Caki2 (cell line): ENCODE results near the gene VSTM5. TPM values are rescaled to one million over a fixed set of nuclear protein-coding genes. Genes with fewer than 3 reads are reported as not detected.
"Not testable (repeated sequence)": the region's sequence is repeated elsewhere in the genome, so short reads cannot be mapped to it uniquely, and the experiment has no call there.

Source experiments
- DNase-seq: peaks from one replicate; pipeline ENCODE4 v3.0.0-alpha.2; 2015; ENCODE audit warnings: low read depth
- in situ Hi-C: cut with HindIII; loops from 2 replicates; pipeline ENCODE4 v1.10.0; 2016; ENCODE audit warnings: low sequenced_read_pairs, low pct_unique_long_range_greater_than_20kb, mixed read lengths
- total RNA-seq: library from RNA; depleted of rRNA; stranded (reverse); fragments of >200 nt; shearing (Covaris generic); gene quantifications from 2 replicates; pipeline ENCODE4 v1.2.3, GENCODE V29; 2014; ENCODE audit warnings: low replicate concordance

VSTM5 gene
- total RNA-seq, 1 experiment from 2014 or later: not detected

GRCh38 chr11:93817426-93818348 lies 32.7 kb downstream of the VSTM5 start:
- DNase-seq: no peak
- in situ Hi-C loops: no loop called here

- DNase-seq: no peak
- in situ Hi-C loops: no loop called here
Observed at GRCh38 chr11:93814966-93815633, 35.3 kb downstream of the VSTM5 start.

GRCh38 chr11:93813974-93814373 lies 36.4 kb downstream of the VSTM5 start:
- in situ Hi-C loops: no loop called here
- DNase-seq: no peak

GRCh38 chr11:93807980-93808379 lies 42.4 kb downstream of the VSTM5 start:
- in situ Hi-C loops: no loop called here
- DNase-seq: no peak

GRCh38 chr11:93804879-93805278 lies 45.5 kb downstream of the VSTM5 start:
- in situ Hi-C loops: no loop called here
- DNase-seq: no peak

GRCh38 chr11:93801366-93801765 lies 49.1 kb downstream of the VSTM5 start:
- in situ Hi-C loops: no loop called here
- DNase-seq: no peak

GRCh38 chr11:93796441-93797231 lies 53.8 kb downstream of the VSTM5 start:
- no peak for DNase-seq
- in situ Hi-C loops: no loop called here

GRCh38 chr11:93791493-93791892 lies 58.9 kb downstream of the VSTM5 start:
- no peak for DNase-seq
- in situ Hi-C loops: no loop called here

- in situ Hi-C loops: no loop called here
- DNase-seq: no peak
Observed at GRCh38 chr11:93784935-93785360, 65.5 kb downstream of the VSTM5 start.

GRCh38 chr11:93784145-93784934 lies 66.1 kb downstream of the VSTM5 start, which contains the start of gene MED17:
MED17 (plus strand) TSS chr11:93784282; CDS start chr11:93784514, 232 bp downstream.
- DNase-seq: peak; percentile 87
- in situ Hi-C loops: no loop called here

GRCh38 chr11:93783765-93784144 lies 66.7 kb downstream of the VSTM5 start:
- DNase-seq: no peak
- in situ Hi-C loops: no loop called here

- DNase-seq: no peak
- in situ Hi-C loops: no loop called here
Observed at GRCh38 chr11:93783362-93783761, 67.1 kb downstream of the VSTM5 start.

GRCh38 chr11:93775289-93775688 lies 75.1 kb downstream of the VSTM5 start:
- in situ Hi-C loops: no loop called here
- peak; percentile 1 for DNase-seq

GRCh38 chr11:93774560-93774959 lies 75.9 kb downstream of the VSTM5 start:
- DNase-seq, in situ Hi-C loops: not testable (repeated sequence)

GRCh38 chr11:93773601-93774200 lies 76.7 kb downstream of the VSTM5 start:
- in situ Hi-C loops: no loop called here
- DNase-seq: no peak

GRCh38 chr11:93773045-93773477 lies 77.4 kb downstream of the VSTM5 start:
- no peak for DNase-seq
- in situ Hi-C loops: no loop called here

- in situ Hi-C loops: no loop called here
- DNase-seq: no peak
Observed at GRCh38 chr11:93772123-93772522, 78.3 kb downstream of the VSTM5 start.
